ENCODE measurements around the gene NOL9.

DNA sequence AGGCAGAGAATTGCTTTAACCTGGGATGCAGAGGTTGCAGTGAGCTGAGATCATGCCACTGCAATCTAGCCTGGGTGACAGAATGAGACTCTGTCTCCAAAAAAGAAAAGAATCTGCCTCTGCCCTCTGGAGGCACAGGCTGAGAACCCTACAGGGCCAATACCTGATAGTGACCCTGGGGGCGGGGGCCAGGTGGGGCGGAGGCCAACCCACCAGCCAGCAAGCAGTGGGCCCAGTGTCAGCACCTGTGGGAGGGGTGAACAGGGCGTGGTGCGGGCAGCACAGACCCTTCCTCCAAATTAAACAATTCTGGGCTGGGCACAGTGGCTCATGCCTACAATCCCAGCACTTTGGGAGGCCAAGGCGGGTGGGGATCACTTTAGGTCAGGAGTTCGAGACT, 43.8 kb downstream of the NOL9 start:
- TF ChIP-seq, protein P1, sequence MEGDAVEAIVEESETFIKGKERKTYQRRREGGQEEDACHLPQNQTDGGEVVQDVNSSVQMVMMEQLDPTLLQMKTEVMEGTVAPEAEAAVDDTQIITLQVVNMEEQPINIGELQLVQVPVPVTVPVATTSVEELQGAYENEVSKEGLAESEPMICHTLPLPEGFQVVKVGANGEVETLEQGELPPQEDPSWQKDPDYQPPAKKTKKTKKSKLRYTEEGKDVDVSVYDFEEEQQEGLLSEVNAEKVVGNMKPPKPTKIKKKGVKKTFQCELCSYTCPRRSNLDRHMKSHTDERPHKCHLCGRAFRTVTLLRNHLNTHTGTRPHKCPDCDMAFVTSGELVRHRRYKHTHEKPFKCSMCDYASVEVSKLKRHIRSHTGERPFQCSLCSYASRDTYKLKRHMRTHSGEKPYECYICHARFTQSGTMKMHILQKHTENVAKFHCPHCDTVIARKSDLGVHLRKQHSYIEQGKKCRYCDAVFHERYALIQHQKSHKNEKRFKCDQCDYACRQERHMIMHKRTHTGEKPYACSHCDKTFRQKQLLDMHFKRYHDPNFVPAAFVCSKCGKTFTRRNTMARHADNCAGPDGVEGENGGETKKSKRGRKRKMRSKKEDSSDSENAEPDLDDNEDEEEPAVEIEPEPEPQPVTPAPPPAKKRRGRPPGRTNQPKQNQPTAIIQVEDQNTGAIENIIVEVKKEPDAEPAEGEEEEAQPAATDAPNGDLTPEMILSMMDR (IDR thresholded peaks at IDR 0.05), result no peak
- TF ChIP-seq POLR2A (IDR thresholded peaks at IDR 0.05), result no peak
- TF ChIP-seq POLR2AphosphoS5 (IDR thresholded peaks at IDR 0.05; ENCODE audit: insufficient read depth in 1 of 2, low read depth in 1 of 2), result no peak

Measured in vagina (tissue), 2 donors.